ENCODE data around the gene YBX2.
A peak's percentile ranks its signal among the peaks of the same experiment; 100 is the strongest.
"Not testable (repeated sequence)": the region's sequence is repeated elsewhere in the genome, so short reads cannot be mapped to it uniquely, and the experiment has no call there.

YBX2 gene

GRCh38 chr17:7294614-7295153 lies at the start of gene YBX2:
Gene YBX2, minus strand, starts transcription at chr17:7294639. Its CDS starts 139 bp downstream, at chr17:7294500.
- DNase-seq (ENCODE audit: low read depth): no peak

- DNase-seq (ENCODE audit: low read depth): no peak
These were observed 48.8 kb upstream of the YBX2 start for GRCh38 chr17:7343250-7343649.

- no peak for DNase-seq (ENCODE audit: low read depth)
These were observed 47.4 kb upstream of the YBX2 start for GRCh38 chr17:7341842-7342241.

DNA sequence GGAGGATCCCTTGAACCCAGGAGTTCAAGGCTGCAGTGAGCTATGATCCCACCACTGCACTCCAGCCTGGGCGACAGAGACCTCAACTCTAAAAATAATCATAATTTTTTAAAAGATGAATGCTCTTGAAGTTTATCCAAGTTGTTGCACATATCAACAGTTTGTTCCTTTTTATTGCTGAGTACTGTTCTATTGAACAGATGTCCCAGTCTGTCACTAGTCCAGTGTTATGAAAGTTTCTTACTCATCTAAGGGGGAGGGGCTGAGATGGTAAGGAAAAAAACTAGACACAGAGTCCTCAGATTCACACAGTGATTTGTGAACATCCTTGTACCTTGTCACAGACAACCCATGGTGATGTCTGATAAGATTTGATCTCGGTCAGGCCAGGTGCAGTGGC lies 45.7 kb upstream of the YBX2 start:
- DNase-seq (ENCODE audit: low read depth): no peak

DNA sequence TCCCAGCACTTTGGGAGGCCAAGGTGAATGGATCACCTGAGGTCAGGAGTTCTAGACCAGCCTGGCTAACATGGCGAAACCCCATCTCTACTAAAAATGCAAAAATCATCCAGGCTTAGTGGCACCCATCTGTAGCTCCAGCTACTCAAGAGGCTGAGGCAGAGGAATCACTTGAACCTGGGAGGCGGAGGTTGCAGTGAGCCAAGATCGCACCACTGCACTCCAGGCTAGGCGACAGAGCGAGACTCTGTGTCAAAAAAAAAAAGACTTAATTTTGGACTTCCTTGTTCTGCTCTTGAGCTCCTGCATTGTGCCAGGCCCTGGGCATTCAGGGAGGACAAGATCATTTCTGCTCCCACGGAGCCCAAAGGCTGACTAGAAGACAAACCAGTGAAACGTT lies 43.2 kb upstream of the YBX2 start:
- DNase-seq (ENCODE audit: low read depth): not testable (repeated sequence)

- no peak for DNase-seq (ENCODE audit: low read depth)
These were observed 42.1 kb upstream of the YBX2 start, which contains the start of gene ACAP1 for GRCh38 chr17:7336240-7337175. Gene ACAP1, plus strand, starts transcription at chr17:7336529. Its CDS starts 206 bp downstream, at chr17:7336735.

- not testable (repeated sequence) for DNase-seq (ENCODE audit: low read depth)
These were observed 41.3 kb upstream of the YBX2 start for GRCh38 chr17:7335765-7336164.

GRCh38 chr17:7334938-7335538 lies 40.6 kb upstream of the YBX2 start:
- DNase-seq (ENCODE audit: low read depth): no peak

- DNase-seq (ENCODE audit: low read depth): not testable (repeated sequence)
These were observed 38.2 kb upstream of the YBX2 start for GRCh38 chr17:7332600-7333069.

- DNase-seq (ENCODE audit: low read depth): no peak
These were observed 37.7 kb upstream of the YBX2 start for GRCh38 chr17:7332111-7332510.

DNA sequence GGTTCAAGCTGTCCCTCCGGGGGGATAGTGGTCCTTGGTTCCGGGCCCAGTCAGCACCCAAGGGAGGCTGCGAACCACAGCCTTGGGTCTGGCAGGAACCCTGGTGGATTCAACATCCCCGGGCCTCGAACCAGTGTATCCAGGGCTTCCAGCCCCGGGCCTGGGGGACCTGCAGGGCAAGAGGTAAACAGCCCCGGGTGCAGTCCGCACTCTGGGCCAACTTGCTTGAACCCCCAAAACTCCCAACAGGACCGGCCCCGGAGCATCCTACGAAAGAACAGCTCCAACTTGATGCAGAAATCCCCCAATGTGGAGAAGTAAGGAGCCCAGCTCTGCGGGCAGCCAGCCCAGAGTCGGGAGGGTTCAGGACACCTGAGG lies 36.2 kb upstream of the YBX2 start:
- DNase-seq (ENCODE audit: low read depth): no peak

- DNase-seq (ENCODE audit: low read depth): peak; percentile 55
These were observed 35.7 kb upstream of the YBX2 start for GRCh38 chr17:7329997-7330637.

- DNase-seq (ENCODE audit: low read depth): peak; percentile 87
These were observed 35.0 kb upstream of the YBX2 start for GRCh38 chr17:7329374-7329996.

DNA sequence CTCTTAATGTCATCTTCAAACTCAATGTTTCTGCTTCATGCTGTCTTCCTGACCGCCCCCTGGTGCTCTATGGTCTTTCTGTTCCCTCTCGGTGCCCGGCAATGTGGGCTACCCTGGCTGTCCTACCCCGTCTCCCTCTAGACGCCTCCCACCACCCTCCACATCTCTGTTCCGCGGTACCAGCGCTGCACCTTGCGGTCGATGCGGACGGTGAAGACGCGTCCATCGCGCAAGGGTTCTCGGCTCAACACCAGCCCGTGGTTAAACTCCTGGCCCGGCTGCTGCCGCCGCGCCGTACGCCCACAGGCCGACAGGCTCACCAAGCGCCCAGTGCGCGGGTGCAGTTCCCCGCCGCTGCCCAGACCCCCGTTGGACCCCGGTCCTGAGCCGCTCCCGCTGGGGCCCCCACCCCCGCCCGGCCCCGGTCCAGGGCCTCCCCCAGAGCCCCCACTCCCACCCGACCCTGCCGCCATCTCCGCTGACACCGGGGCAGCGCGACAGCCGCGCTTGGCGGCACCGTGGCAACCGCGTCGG lies 34.5 kb upstream of the YBX2 start, which contains the start of gene NEURL4:
NEURL4 (minus strand) TSS at position 496 of the 534 bp plus-strand sequence; CDS start at position 473, 23 bp downstream.
- no peak for DNase-seq (ENCODE audit: low read depth)

DNA sequence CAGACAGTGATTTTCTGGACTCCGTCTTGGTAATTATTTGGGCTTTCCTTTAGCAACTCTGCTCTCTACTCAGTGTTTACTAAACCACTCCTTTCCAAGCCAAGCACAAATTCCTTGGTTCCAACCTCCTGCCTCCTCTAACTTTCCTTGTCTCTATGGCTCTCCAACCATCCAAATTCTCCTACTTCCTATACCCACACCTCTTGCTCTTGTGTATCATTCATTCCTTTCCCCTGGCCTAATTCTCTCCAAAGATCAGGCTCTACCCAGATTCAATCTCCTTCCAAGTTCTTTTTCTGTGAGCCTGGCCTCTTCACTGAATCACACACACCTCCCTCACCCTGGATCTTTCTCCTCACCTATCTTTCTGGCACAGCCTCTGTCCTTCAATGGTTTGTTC lies 33.6 kb upstream of the YBX2 start:
- no peak for DNase-seq (ENCODE audit: low read depth)

DNA sequence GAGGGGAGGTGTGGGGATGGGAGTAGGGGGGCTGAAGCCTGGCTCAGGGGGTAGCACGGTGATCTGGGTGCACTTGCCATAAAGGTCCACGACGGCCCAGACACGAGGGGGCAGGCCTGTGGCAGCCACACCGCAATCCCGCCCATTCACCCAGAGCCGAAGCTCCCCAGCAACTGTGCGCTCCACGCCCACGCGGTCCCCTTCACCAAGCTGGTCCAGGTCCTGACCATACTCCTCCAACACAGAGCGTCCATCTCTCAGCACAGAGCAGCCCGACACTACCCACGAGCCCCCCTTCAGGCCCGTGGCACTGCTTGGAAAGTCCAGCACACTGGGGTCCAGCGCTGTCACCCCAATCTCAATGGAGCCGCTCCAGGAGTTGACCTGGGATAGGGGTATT lies 33.1 kb upstream of the YBX2 start:
- DNase-seq (ENCODE audit: low read depth): no peak

DNA sequence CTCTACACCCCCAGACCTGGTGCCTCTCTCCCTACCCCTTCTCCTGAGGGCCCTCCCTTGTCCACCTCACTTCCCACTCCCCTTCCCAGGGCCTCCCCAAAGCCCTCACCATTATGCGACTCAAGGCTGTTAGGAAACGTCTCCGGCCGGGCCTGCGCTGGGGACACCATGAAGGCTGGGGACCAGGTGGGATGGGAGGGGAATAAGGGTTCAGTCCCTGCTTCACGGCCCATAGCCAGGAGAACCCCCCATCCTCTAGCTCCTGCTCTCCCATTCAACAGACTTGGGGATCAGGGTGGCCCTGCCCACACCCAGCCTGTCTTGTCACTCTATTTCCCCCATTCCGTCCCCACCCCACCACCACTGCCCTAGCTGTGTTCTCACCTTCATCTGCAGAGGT lies 32.6 kb upstream of the YBX2 start:
- no peak for DNase-seq (ENCODE audit: low read depth)

- no peak for DNase-seq (ENCODE audit: low read depth)
These were observed 31.7 kb upstream of the YBX2 start for GRCh38 chr17:7326186-7326585.

DNA sequence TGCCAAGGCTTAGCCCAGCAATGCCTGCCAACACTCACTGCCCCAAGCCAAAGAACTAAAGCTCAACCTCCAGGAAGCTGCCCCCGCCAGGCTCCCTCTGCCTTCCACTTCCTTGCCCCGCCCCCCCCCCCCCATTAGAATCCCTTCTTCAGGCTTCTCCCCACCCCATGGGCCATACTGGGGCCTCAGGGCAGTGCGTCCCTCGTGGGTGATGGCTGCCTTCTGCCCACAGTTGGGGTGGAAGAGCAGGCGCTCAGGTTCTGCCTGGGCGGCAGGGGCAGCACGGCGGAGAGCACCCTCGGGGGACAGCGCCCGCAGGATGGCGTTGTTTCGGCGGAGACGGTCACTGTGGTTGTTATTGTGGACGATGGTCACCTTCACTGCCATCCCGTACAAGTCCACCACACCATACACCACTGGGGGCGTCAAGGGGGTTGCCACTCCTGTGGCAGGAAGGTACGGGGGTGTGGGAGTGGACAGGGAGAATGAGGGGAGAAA lies 30.6 kb upstream of the YBX2 start:
- no peak for DNase-seq (ENCODE audit: low read depth)

- no peak for DNase-seq (ENCODE audit: low read depth)
These were observed 30.0 kb upstream of the YBX2 start for GRCh38 chr17:7324438-7324779.

- no peak for DNase-seq (ENCODE audit: low read depth)
These were observed 29.4 kb upstream of the YBX2 start for GRCh38 chr17:7323731-7324437.
